ENCODE measurements around the gene ZDHHC7.

ZDHHC7 gene

GRCh38 chr16:85018529-85019236 is 7.3 kb upstream of the ZDHHC7 start:
- no peak for DNase-seq (ENCODE audit: low read depth)

GRCh38 chr16:85017633-85018032 is 6.3 kb upstream of the ZDHHC7 start:
- no peak for DNase-seq (ENCODE audit: low read depth)

DNA sequence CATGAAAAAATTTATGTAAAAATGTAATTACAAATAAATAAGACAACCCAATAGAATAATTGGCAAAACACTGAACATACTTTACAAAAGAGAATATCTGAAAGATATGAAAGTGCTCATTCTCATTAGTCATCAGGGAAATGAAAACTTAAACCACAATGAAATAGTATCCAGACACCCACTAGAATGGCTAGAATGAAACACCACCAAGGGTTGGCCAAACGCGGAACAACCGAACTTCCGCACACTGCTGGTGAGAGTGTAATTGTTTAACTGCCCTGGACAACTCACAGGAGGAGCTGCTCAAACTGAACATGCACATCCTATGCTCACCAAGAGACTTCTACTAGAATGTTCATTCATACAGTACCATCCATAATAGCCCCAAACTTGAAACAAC is 5.8 kb upstream of the ZDHHC7 start:
- no peak for DNase-seq (ENCODE audit: low read depth)

GRCh38 chr16:85015481-85016187 is 4.3 kb upstream of the ZDHHC7 start:
- DNase-seq (ENCODE audit: low read depth): no peak

DNA sequence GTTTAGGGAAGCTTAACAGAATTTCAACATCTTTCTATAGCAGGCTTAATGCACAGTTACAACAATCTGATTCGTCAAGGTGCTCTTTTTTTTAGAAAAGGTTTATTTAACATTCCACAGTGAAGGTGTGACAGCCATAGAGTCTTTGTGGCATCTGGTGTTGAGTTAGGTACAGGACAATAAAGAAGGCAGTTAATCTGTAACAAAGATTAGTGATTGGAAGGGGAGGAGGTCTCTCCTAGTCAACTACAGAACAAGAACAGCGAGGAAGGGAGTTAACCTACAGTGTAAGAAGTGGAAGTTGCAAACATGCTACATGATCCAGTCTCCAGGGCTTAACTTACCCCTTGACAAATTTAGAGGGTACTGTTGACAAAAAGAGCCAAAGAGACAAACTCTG is 3.0 kb upstream of the ZDHHC7 start:
- no peak for DNase-seq (ENCODE audit: low read depth)

GRCh38 chr16:85011846-85012284 is 530 bp upstream of the ZDHHC7 start:
- no peak for DNase-seq (ENCODE audit: low read depth)

DNA sequence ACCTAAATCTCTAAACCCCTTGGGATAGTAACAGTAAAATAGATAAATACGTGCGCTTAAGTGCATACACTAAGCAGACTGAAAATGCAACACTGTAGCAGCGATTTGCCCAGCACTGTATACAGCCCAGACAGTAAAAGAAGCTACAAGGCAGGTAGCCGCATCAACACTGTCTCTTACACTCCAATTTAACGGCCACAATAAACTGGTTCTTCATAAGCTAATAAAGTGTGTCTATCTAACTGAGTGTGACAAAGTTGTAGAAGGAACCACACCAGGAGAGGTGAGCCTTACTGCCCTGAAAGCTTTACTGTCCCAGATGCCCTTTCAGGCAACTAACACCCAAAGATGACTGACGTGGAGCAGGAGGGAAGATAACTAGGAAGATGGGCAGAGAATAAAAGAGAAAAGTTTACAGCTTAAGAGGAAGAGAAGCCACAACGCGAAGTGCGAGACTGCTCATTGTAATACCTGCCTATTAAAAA is 847 bp downstream of the ZDHHC7 start:
- no peak for DNase-seq (ENCODE audit: low read depth)

- DNase-seq (ENCODE audit: low read depth): no peak
These were observed 3.1 kb downstream of the ZDHHC7 start for GRCh38 chr16:85008271-85008670.

DNA sequence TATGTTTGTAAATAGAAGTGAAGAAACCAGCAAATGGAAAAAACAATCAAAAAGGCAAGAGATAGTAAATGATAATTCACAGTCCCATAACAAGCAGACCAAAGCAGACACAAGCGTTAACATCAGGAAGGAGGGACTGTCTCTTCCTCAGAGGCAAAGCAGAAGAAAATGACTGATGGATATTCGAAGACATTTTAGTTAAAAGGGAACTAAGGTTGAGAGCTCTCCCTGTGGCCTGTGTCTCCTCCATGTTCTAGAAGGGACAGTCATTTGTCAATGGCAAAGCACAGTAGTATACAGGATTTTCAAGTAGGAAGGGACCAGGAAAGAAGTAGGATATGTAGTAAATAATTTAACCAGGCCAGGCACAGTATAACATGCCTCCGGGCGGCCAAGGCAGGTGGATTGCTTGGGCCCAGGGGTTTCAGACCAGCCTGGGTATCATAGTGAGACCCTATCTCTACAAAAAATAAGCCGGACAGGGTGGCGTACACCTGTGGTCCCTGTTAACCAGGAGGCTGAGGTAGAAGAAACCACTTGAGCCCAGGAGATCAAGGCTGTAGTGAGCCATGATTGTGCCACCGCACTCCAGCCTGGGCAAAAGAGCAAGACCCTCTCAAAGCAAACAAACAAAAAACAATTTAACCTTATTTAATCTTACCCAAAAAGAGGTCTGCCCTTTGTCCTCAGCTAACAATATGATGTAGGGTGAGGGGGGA is 3.7 kb downstream of the ZDHHC7 start:
- DNase-seq (ENCODE audit: low read depth): no peak

GRCh38 chr16:85006639-85007038 is 4.7 kb downstream of the ZDHHC7 start:
- DNase-seq (ENCODE audit: low read depth): no peak

- no peak for DNase-seq (ENCODE audit: low read depth)
These were observed 5.9 kb downstream of the ZDHHC7 start for GRCh38 chr16:85005285-85006069.

DNA sequence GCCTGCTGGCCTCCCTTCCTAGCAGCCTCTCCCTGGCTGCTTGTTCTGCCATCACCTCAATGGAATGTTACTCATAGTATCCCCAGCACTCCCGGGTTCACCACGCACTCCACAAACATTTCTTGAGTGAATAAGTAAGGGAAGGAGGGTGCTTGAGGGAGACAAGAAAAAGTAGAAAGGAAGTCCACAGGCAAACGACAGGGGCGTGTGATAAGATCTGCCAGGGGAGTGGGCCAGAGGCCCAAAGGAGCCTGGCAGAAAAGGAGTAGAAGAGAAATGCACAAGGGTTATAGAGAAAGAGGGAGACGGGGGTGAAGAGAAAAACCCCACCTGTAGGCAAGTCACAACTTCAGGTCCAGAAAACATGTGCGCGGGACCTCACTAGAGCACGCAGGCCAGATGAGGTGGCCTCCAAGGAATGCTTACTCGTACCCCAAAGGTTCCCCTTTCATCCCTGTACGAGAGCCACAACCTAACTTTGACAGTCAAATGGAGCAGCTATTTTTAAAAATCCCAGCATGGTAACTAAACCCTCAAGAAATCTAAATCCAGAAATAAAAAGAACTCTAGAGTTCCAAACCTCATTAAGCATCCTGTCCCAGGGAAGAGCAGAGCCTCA is 6.6 kb downstream of the ZDHHC7 start:
- DNase-seq (ENCODE audit: low read depth): peak; percentile 67

DNA sequence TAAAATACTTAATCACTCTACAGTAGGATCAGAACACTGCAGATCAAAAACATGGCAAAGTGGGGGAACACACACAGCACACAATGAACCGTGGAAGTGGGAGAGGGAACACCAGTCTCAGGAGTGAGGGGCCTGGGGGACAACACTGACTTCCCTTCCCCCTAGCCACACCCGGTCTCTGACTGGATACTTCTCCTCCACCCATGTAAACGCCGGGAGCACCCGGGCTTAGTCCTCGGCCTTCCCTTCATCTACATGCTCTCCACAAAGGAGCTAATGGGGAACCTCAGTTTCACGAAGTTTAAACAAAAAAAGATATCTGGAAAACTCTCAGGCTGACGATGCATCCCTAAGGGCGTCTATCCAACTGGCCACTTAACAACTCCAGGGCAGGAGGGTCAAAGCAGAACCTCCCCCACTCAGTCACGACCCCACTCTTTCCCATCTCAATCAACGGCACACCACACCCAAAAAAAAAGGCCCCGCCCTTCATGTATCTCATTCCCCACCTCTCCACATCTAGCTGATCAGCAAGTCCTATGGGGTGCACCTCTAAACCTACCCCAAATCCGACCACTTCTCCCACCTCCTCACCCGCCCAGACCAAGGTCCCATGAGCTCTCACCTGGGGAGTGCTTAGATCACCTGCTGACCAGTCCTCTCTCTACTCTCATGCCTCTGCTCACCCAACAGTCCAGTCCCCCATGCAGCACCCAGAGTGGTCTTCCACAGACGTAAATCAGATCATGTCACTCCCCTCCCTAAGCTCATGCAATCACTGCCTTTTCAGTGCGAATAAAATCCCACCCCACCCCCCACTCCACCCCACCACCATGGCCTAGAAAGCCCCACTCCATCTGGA is 7.4 kb downstream of the ZDHHC7 start:
- DNase-seq (ENCODE audit: low read depth): no peak

DNA sequence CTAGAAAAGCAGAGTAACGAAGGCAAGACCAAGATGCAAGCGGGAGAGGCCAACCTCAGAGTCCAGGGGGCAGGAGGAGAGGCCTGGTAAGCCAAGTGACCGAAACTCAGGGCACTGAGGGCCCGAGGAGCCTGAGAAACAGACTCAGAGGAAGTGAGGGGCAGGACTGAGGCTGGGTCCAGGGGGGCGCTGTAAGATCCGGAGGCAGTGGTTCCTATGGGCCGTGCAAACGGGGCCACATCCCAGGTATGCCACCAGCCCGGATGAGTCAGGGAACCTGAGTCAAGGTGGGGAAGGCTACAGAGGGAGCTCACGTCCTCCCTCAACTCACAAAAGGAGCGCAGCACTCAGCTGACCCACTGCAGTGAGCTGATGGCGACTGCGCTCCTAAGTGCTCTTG is 8.3 kb downstream of the ZDHHC7 start:
- DNase-seq (ENCODE audit: low read depth): no peak

- DNase-seq (ENCODE audit: low read depth): no peak
These were observed 8.7 kb downstream of the ZDHHC7 start for GRCh38 chr16:85002608-85003007.

GRCh38 chr16:85002099-85002541 is 9.2 kb downstream of the ZDHHC7 start:
- DNase-seq (ENCODE audit: low read depth): no peak

GRCh38 chr16:84999857-85000480 is 11.4 kb downstream of the ZDHHC7 start:
- no peak for DNase-seq (ENCODE audit: low read depth)

GRCh38 chr16:84999200-84999599 is 12.1 kb downstream of the ZDHHC7 start:
- no peak for DNase-seq (ENCODE audit: low read depth)

- DNase-seq (ENCODE audit: low read depth): no peak
These were observed 15.0 kb downstream of the ZDHHC7 start for GRCh38 chr16:84996365-84996764.

- DNase-seq (ENCODE audit: low read depth): no peak
These were observed 15.7 kb downstream of the ZDHHC7 start for GRCh38 chr16:84995663-84996062.
